Measurements from ENCODE around the gene HPCA. TPM values are rescaled to one million over a fixed set of nuclear protein-coding genes. Genes with fewer than 3 reads are reported as not detected.

HPCA gene
- total and polyA plus RNA-seq, 2 of the 8 experiments (the other 6 are each of a cell fraction or from before 2014, with no cell fraction given): 0.70 to 1.4 TPM

GRCh38 chr1:32873484-32873883, 12.8 kb upstream of the HPCA start (continued):
- TF ChIP-seq GABPA (IDR thresholded peaks at IDR 0.05; ENCODE audit: borderline replicate concordance, insufficient read depth, low read length) (no peak), SIRT6 (IDR thresholded peaks at IDR 0.05; ENCODE audit: low read length) (no peak), SAP30 (IDR thresholded peaks at IDR 0.05; ENCODE audit: insufficient read depth, insufficient replicate concordance, low read length) (no peak), TAF7 (optimal IDR thresholded peaks at IDR 0.05; ENCODE audit: borderline replicate concordance, low read depth, low read length) (no peak), RAD21 (IDR thresholded peaks at IDR 0.05 in 1 of 2, conservative IDR thresholded peaks at IDR 0.05 in 1 of 2; ENCODE audit: low read depth in 2 of 2, low read length in 2 of 2) (no peak), JUND (IDR thresholded peaks at IDR 0.05; ENCODE audit: low read length) (no peak), KDM1A (IDR thresholded peaks at IDR 0.05; ENCODE audit: borderline replicate concordance, low read length) (no peak)
- TF ChIP-seq, protein P1, sequence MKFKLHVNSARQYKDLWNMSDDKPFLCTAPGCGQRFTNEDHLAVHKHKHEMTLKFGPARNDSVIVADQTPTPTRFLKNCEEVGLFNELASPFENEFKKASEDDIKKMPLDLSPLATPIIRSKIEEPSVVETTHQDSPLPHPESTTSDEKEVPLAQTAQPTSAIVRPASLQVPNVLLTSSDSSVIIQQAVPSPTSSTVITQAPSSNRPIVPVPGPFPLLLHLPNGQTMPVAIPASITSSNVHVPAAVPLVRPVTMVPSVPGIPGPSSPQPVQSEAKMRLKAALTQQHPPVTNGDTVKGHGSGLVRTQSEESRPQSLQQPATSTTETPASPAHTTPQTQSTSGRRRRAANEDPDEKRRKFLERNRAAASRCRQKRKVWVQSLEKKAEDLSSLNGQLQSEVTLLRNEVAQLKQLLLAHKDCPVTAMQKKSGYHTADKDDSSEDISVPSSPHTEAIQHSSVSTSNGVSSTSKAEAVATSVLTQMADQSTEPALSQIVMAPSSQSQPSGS (IDR thresholded peaks at IDR 0.05; ENCODE audit: low read length): no peak
